ENCODE results near the gene RAB12. TPM values are rescaled to one million over a fixed set of nuclear protein-coding genes. Genes with fewer than 3 reads are reported as not detected.

RAB12 gene
- total RNA-seq, 1 donor from 2014 or later = 25.2 TPM

- DNase-seq (ENCODE audit: extremely low spot score, unreplicated experiment) = no peak
- H3K4me3 Mint-ChIP-seq = no peak overlapping the region
- no peak for TF ChIP-seq CTCF (conservative IDR thresholded peaks at IDR 0.05)
- H3K27me3 Mint-ChIP-seq = peaks cover 25% of the 10 kb centered on the region
- H3K27ac Mint-ChIP-seq = no peak overlapping the region
- no peaks in the 10 kb centered on the region for H3K36me3 Mint-ChIP-seq
- H3K4me1 Mint-ChIP-seq (ENCODE audit: unreplicated experiment) = no peaks in the 10 kb centered on the region
- H3K9me3 Mint-ChIP-seq = no peaks in the 10 kb centered on the region
These were observed 7.8 kb upstream of the RAB12 start for GRCh38 chr18:8601277-8602032.

GRCh38 chr18:8602040-8602439 is 7.2 kb upstream of the RAB12 start:
- no peaks in the 10 kb centered on the region for H3K36me3 Mint-ChIP-seq
- no peak overlapping the region for H3K4me3 Mint-ChIP-seq
- no peak overlapping the region for H3K27ac Mint-ChIP-seq
- no peak for TF ChIP-seq CTCF (conservative IDR thresholded peaks at IDR 0.05)
- H3K27me3 Mint-ChIP-seq = peaks cover 29% of the 10 kb centered on the region
- H3K9me3 Mint-ChIP-seq = no peaks in the 10 kb centered on the region
- no peak for DNase-seq (ENCODE audit: extremely low spot score, unreplicated experiment)
- H3K4me1 Mint-ChIP-seq (ENCODE audit: unreplicated experiment) = no peaks in the 10 kb centered on the region

- no peak for TF ChIP-seq CTCF (conservative IDR thresholded peaks at IDR 0.05)
- H3K27ac Mint-ChIP-seq = no peak overlapping the region
- H3K27me3 Mint-ChIP-seq = peaks cover 34% of the 10 kb centered on the region
- no peak for DNase-seq (ENCODE audit: extremely low spot score, unreplicated experiment)
- no peaks in the 10 kb centered on the region for H3K9me3 Mint-ChIP-seq
- no peaks in the 10 kb centered on the region for H3K4me1 Mint-ChIP-seq (ENCODE audit: unreplicated experiment)
- H3K4me3 Mint-ChIP-seq = no peak overlapping the region
- no peaks in the 10 kb centered on the region for H3K36me3 Mint-ChIP-seq
These were observed 6.7 kb upstream of the RAB12 start for GRCh38 chr18:8602557-8602956.

GRCh38 chr18:8603663-8604520 is 5.3 kb upstream of the RAB12 start:
- H3K36me3 Mint-ChIP-seq = no peaks in the 10 kb centered on the region
- no peak overlapping the region for H3K4me3 Mint-ChIP-seq
- no peak overlapping the region for H3K27ac Mint-ChIP-seq
- TF ChIP-seq CTCF (conservative IDR thresholded peaks at IDR 0.05) = no peak
- peaks cover 46% of the 10 kb centered on the region for H3K27me3 Mint-ChIP-seq
- H3K9me3 Mint-ChIP-seq = no peaks in the 10 kb centered on the region
- no peak for DNase-seq (ENCODE audit: extremely low spot score, unreplicated experiment)
- H3K4me1 Mint-ChIP-seq (ENCODE audit: unreplicated experiment) = peaks cover 12% of the 10 kb centered on the region

- DNase-seq (ENCODE audit: extremely low spot score, unreplicated experiment) = no peak
- Mint-ChIP-seq H3K36me3 (peaks cover under 1% of the 10 kb centered on the region), H3K27ac (no peak overlapping the region), H3K27me3 (peaks cover 45% of the 10 kb centered on the region), H3K4me1 (ENCODE audit: unreplicated experiment) (peaks cover 20% of the 10 kb centered on the region), H3K4me3 (no peak overlapping the region), H3K9me3 (no peaks in the 10 kb centered on the region)
- no peak for TF ChIP-seq CTCF (conservative IDR thresholded peaks at IDR 0.05)
These were observed 3.3 kb upstream of the RAB12 start for GRCh38 chr18:8605974-8606373.

Measured in type B pancreatic cell (in vitro differentiated cells).